Activated B cell treated with CpG ODN at 0.5 μM for 24 hours (primary cell): ENCODE results near the gene PLEKHG7. TPM values are rescaled to one million over a fixed set of nuclear protein-coding genes. Genes with fewer than 3 reads are reported as not detected.

Experiments
- ATAC-seq: fragments of 200-7000 bp; cut with Tn5 transposase; one replicate; pipeline ENCODE4 v1.10.0; 2021; ENCODE audit warnings: low read depth, mild to moderate bottlenecking, moderate library complexity
- CTCF ChIA-PET: fragments of 350-600 bp; sonication (Branson Sonifier 250); formaldehyde crosslinking; loops from one replicate; lab custom pipeline; 2021; ENCODE audit warnings: antibody characterized with exemption; lab: Charles Lee
- POLR2A ChIA-PET: fragments of 350-600 bp; sonication (Branson Sonifier 250); formaldehyde crosslinking; loops from one replicate; lab custom pipeline; 2021; ENCODE audit warnings: antibody characterized with exemption; lab: Charles Lee
- DNase-seq: peaks from one replicate; pipeline ENCODE4 v3.0.0; 2022
- H3K27ac Mint-ChIP-seq: one replicate; pipeline ENCODE4 v1.8.0; 2020; ENCODE audit warnings: mixed read lengths
- H3K27me3 Mint-ChIP-seq: one replicate; pipeline ENCODE4 v1.8.0; 2021; ENCODE audit warnings: mixed read lengths
- H3K36me3 Mint-ChIP-seq: one replicate; pipeline ENCODE4 v1.8.0; 2021; ENCODE audit warnings: low read depth, mixed read lengths
- H3K4me1 Mint-ChIP-seq: one replicate; pipeline ENCODE4 v1.8.0; 2021; ENCODE audit warnings: mixed read lengths
- H3K4me3 Mint-ChIP-seq: one replicate; pipeline ENCODE4 v1.8.0; 2020; ENCODE audit warnings: mild to moderate bottlenecking, mixed read lengths
- H3K9me3 Mint-ChIP-seq: one replicate; pipeline ENCODE4 v1.8.0; 2020; ENCODE audit warnings: mixed read lengths
- CTCF ChIP-seq: fragments of 200-600 bp; IDR thresholded peaks from one replicate; pipeline ENCODE4 v1.8.0; 2022; ENCODE audit warnings: antibody characterized with exemption, mild to moderate bottlenecking
- intact Hi-C: fragments of 100-400 bp; cut with micrococcal nuclease; formaldehyde crosslinking; loops from one replicate; pipeline ENCODE4 v1.15.1; 2024
- total RNA-seq: library from RNA; stranded (reverse); gene quantifications from 2 replicates; pipeline ENCODE4 v1.2.3, GENCODE V29; 2022

Gene PLEKHG7
- total RNA-seq, 1 donor from 2014 or later = 3.4 TPM

DNA sequence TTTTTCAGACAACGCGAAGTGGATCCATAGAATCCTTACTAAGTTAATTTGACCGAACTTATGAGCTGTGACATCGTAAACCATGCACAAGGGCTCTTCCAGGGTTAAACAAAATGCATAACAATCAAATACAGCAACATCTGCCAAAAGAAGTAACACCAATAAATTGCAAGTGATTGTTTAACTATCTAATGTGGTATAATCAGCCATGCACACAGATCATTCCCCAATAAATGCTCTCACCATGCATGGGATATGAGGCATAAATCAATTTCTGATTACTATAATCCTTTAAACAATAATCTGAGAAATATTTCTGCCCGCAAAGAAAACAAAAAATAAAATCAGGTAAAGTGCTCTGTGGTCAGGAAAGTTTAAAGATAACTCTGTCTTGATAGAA is 7.7 kb upstream of the PLEKHG7 start:
- TF ChIP-seq CTCF = no peak
- H3K4me3 Mint-ChIP-seq = no peak overlapping the region
- H3K27ac Mint-ChIP-seq = no peak overlapping the region
- no peaks in the 10 kb centered on the region for H3K36me3 Mint-ChIP-seq
- intact Hi-C loops = no loop called here
- ChIA-PET CTCF (no interaction called here), POLR2A (no interaction called here)
- no peak for DNase-seq
- no peak for ATAC-seq
- no peaks in the 10 kb centered on the region for H3K4me1 Mint-ChIP-seq
- H3K27me3 Mint-ChIP-seq = no peaks in the 10 kb centered on the region
- peaks cover 17% of the 10 kb centered on the region for H3K9me3 Mint-ChIP-seq

GRCh38 chr12:92695577-92695976 is 7.2 kb upstream of the PLEKHG7 start:
- Mint-ChIP-seq H3K9me3 (peaks cover 17% of the 10 kb centered on the region), H3K27me3 (no peaks in the 10 kb centered on the region)

GRCh38 chr12:92696216-92696615 is 6.6 kb upstream of the PLEKHG7 start:
- POLR2A ChIA-PET = no interaction called here
- Mint-ChIP-seq H3K4me3 (no peak overlapping the region), H3K27me3 (no peaks in the 10 kb centered on the region), H3K4me1 (no peaks in the 10 kb centered on the region), H3K27ac (no peak overlapping the region), H3K9me3 (peaks cover 17% of the 10 kb centered on the region), H3K36me3 (no peaks in the 10 kb centered on the region)
- CTCF ChIA-PET = no interaction called here
- intact Hi-C loops = no loop called here
- no peak for ATAC-seq
- DNase-seq = no peak
- no peak for TF ChIP-seq CTCF

More at GRCh38 chr12:92695577-92695976, 7.2 kb upstream of the PLEKHG7 start:
- Mint-ChIP-seq H3K4me1 (no peaks in the 10 kb centered on the region), H3K4me3 (no peak overlapping the region), H3K27ac (no peak overlapping the region), H3K36me3 (no peaks in the 10 kb centered on the region)
- ATAC-seq (no peak), DNase-seq (no peak)
- ChIA-PET CTCF (no interaction called here), POLR2A (no interaction called here)
- intact Hi-C loops = no loop called here
- TF ChIP-seq CTCF = no peak

DNA sequence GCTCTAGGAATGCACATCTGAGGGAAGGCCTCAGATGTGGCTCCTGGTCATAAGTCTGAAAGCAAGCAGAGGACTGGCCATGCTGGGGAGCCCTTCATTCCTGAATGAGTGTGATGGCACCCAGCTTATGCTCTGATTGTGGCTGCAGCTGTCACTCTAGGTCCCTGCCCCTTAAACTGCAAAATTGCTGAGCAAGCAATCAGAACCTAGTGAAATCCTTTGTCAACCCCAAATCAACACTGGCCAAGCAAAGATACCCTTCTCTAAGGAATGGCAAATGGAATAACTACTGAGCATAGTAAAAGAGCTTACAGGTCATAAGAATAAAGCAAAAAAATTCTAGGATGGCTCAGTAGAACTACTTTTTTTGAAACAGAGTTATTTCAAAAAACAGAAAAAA is 4.3 kb upstream of the PLEKHG7 start:
- TF ChIP-seq CTCF = no peak
- Mint-ChIP-seq H3K4me3 (no peak overlapping the region), H3K9me3 (peaks cover 14% of the 10 kb centered on the region), H3K36me3 (peaks cover 1% of the 10 kb centered on the region), H3K27me3 (no peaks in the 10 kb centered on the region), H3K4me1 (peaks cover 21% of the 10 kb centered on the region), H3K27ac (no peak overlapping the region)
- intact Hi-C loops = no loop called here
- POLR2A ChIA-PET = no interaction called here
- CTCF ChIA-PET = interaction anchor here (0.9 kb wide), 1 partner anchor 1316 kb away, joined by 3 read pairs; no protein-coding TSS in a partner anchor
- DNase-seq (no peak), ATAC-seq (no peak)

- Mint-ChIP-seq H3K27me3 (no peaks in the 10 kb centered on the region), H3K4me1 (peaks cover 32% of the 10 kb centered on the region), H3K9me3 (peaks cover 10% of the 10 kb centered on the region), H3K4me3 (no peak overlapping the region), H3K36me3 (peaks cover 5% of the 10 kb centered on the region), H3K27ac (peak overlapping the region; percentile 74)
- no peak for TF ChIP-seq CTCF
- ATAC-seq = no peak
- no peak for DNase-seq
- intact Hi-C loops = loop anchor here (10.0 kb wide), 1 partner anchor 243 kb away; no protein-coding TSS in a partner anchor
- POLR2A ChIA-PET = no interaction called here
- CTCF ChIA-PET = no interaction called here
These were observed 1.3 kb upstream of the PLEKHG7 start for GRCh38 chr12:92701441-92701840.
